ENCODE results near the gene GRIK4. TPM values are rescaled to one million over a fixed set of nuclear protein-coding genes. Genes with fewer than 3 reads are reported as not detected.

The GRIK4 gene
- total and polyA plus RNA-seq, 2 donors (not counting 1 experiment from before 2014, with no cell fraction given): 0.12 to 0.27 TPM

DNA sequence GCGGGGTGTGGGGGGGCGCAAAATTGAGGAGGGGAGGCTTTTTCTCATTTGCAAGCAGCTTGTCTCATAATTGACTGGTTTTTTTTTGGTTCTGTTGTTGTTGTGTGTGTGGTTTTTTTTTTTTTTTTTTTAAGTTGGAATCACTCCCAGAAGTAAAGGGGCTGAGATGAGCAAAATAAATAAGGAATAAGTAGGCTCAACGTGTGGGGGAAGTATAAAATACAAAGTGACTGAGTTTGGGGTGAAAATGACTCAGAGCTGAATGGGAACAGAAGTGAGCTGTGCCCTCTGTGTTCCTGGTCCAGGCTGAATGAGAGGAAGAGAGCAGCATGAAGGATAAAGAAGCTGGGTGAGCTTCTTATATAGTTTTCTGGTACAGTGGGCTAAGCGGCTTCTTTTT lies 90.0 kb downstream of the GRIK4 start:
- Histone ChIP-seq H3K9ac (ENCODE audit: low read length) (no peak overlapping the region), H4K20me1 (ENCODE audit: control insufficient read depth, insufficient read depth, low read length, poor library complexity, severe bottlenecking) (no peaks in the 10 kb centered on the region), H3K4me3 (ENCODE audit: control extremely low read depth in 1 of 5, extremely low read depth in 1 of 5, insufficient read depth in 1 of 5, low read depth in 2 of 5, low read length in 4 of 5) (no peak overlapping the region), H3K4me2 (replicated peaks; ENCODE audit: low read depth, low read length, poor library complexity, severe bottlenecking) (no peak overlapping the region), H3K79me2 (ENCODE audit: control insufficient read depth, insufficient read depth, low read length) (no peaks in the 10 kb centered on the region), H3K36me3 (replicated peaks in 1 of 2; ENCODE audit: control extremely low read depth in 1 of 2, control insufficient read depth in 1 of 2, extremely low read depth in 1 of 2, insufficient read depth in 2 of 2, low read length in 1 of 2) (no peaks in the 10 kb centered on the region), H3K27me3 (replicated peaks in 1 of 4; ENCODE audit: control extremely low read depth in 1 of 4, control insufficient read depth in 3 of 4, insufficient read depth in 4 of 4, low read length in 3 of 4) (peaks cover 0 to 3% (median 1%) of the 10 kb centered on the region in 4 experiments), H3K4me1 (ENCODE audit: control insufficient read depth in 2 of 2, insufficient read depth in 2 of 2, low read length in 2 of 2) (no peaks in the 10 kb centered on the region), H3K27ac (ENCODE audit: low read length in 2 of 2) (no peak overlapping the region), H3K9me3 (ENCODE audit: control extremely low read depth in 1 of 3, control insufficient read depth in 2 of 3, insufficient read depth in 1 of 3, low read length in 2 of 3) (no peaks in the 10 kb centered on the region), H2AFZ (ENCODE audit: insufficient read depth, low read depth, low read length, poor library complexity, severe bottlenecking) (no peak overlapping the region)
- no peak for DNase-seq
- Mint-ChIP-seq H3K4me3 (no peak overlapping the region), H3K27ac (no peak overlapping the region), H3K9me3 (ENCODE audit: insufficient read depth) (no peaks in the 10 kb centered on the region), H3K4me1 (no peaks in the 10 kb centered on the region), H3K27me3 (peaks cover 21% of the 10 kb centered on the region)
- ChIA-PET CTCF (no interaction called here), POLR2A (no interaction called here)
- intact Hi-C loops (cut with micrococcal nuclease): no loop called here
- no peak for ATAC-seq (ENCODE audit: low read depth)
- TF ChIP-seq, protein P1, sequence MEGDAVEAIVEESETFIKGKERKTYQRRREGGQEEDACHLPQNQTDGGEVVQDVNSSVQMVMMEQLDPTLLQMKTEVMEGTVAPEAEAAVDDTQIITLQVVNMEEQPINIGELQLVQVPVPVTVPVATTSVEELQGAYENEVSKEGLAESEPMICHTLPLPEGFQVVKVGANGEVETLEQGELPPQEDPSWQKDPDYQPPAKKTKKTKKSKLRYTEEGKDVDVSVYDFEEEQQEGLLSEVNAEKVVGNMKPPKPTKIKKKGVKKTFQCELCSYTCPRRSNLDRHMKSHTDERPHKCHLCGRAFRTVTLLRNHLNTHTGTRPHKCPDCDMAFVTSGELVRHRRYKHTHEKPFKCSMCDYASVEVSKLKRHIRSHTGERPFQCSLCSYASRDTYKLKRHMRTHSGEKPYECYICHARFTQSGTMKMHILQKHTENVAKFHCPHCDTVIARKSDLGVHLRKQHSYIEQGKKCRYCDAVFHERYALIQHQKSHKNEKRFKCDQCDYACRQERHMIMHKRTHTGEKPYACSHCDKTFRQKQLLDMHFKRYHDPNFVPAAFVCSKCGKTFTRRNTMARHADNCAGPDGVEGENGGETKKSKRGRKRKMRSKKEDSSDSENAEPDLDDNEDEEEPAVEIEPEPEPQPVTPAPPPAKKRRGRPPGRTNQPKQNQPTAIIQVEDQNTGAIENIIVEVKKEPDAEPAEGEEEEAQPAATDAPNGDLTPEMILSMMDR (IDR thresholded peaks at IDR 0.05): no peak
- no peak for TF ChIP-seq EZH2 (IDR thresholded peaks at IDR 0.05; ENCODE audit: borderline replicate concordance, insufficient read depth, low read depth, low read length, poor library complexity, severe bottlenecking)
- WGBS (ENCODE audit: insufficient coverage): 69% methylated on average over 3 of the region's 4 CpGs

DNA sequence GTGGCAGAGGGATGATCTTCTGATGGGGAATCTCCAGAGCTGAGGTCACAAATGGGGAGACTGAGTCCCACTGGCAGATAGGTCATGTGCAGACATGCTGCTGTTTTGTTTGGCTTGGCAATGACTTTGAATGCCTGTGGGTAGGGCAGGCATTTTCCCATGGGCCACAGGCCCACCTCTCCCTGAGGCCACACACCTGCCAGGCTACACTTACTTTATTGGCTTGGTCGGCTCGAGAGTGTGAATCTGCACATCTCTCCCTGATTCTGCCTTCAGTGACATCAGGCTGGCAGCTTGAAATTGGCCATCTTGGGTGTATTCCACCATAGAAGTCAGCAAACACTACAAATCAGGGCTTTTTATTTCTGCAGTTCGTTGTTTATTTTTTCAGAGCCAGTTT lies 91.5 kb downstream of the GRIK4 start:
- H3K27me3 Mint-ChIP-seq: peaks cover 26% of the 10 kb centered on the region
- Histone ChIP-seq H3K9ac (ENCODE audit: low read length) (no peak overlapping the region), H3K79me2 (ENCODE audit: control insufficient read depth, insufficient read depth, low read length) (no peaks in the 10 kb centered on the region), H3K27me3 (replicated peaks in 1 of 4; ENCODE audit: control extremely low read depth in 1 of 4, control insufficient read depth in 3 of 4, insufficient read depth in 4 of 4, low read length in 3 of 4) (peaks cover 0 to 3% (median 1%) of the 10 kb centered on the region in 4 experiments), H3K36me3 (replicated peaks in 1 of 2; ENCODE audit: control extremely low read depth in 1 of 2, control insufficient read depth in 1 of 2, extremely low read depth in 1 of 2, insufficient read depth in 2 of 2, low read length in 1 of 2) (no peaks in the 10 kb centered on the region), H3K4me3 (ENCODE audit: control extremely low read depth in 1 of 5, extremely low read depth in 1 of 5, insufficient read depth in 1 of 5, low read depth in 2 of 5, low read length in 4 of 5) (no peak overlapping the region), H2AFZ (ENCODE audit: insufficient read depth, low read depth, low read length, poor library complexity, severe bottlenecking) (no peak overlapping the region), H3K4me2 (replicated peaks; ENCODE audit: low read depth, low read length, poor library complexity, severe bottlenecking) (no peak overlapping the region), H3K4me1 (ENCODE audit: control insufficient read depth in 2 of 2, insufficient read depth in 2 of 2, low read length in 2 of 2) (no peaks in the 10 kb centered on the region), H4K20me1 (ENCODE audit: control insufficient read depth, insufficient read depth, low read length, poor library complexity, severe bottlenecking) (no peaks in the 10 kb centered on the region), H3K27ac (ENCODE audit: low read length in 2 of 2) (no peak overlapping the region), H3K9me3 (ENCODE audit: control extremely low read depth in 1 of 3, control insufficient read depth in 2 of 3, insufficient read depth in 1 of 3, low read length in 2 of 3) (peaks cover 0 to 2% (median 0%) of the 10 kb centered on the region in 3 donors)
- DNase-seq (no peak), ATAC-seq (ENCODE audit: low read depth) (no peak)
- intact Hi-C loops (cut with micrococcal nuclease): no loop called here
- POLR2A ChIA-PET: no interaction called here
- no peaks in the 10 kb centered on the region for H3K4me1 Mint-ChIP-seq
- H3K9me3 Mint-ChIP-seq (ENCODE audit: insufficient read depth): no peaks in the 10 kb centered on the region
- WGBS (ENCODE audit: insufficient coverage): 85% methylated on average over 3 of the region's 3 CpGs
- TF ChIP-seq, protein P1 (IDR thresholded peaks at IDR 0.05): no peak
- TF ChIP-seq EZH2 (IDR thresholded peaks at IDR 0.05; ENCODE audit: borderline replicate concordance, insufficient read depth, low read depth, low read length, poor library complexity, severe bottlenecking): no peak
- no peak overlapping the region for H3K4me3 Mint-ChIP-seq
- CTCF ChIA-PET: no interaction called here
- no peak overlapping the region for H3K27ac Mint-ChIP-seq
